ENCODE data around the gene FUT1.

- no peak for TF ChIP-seq ZNF281 (CRISPR knock-in tag; IDR thresholded peaks at IDR 0.05)
- no peak for TF ChIP-seq CTCF (IDR thresholded peaks at IDR 0.05)
- no peak for TF ChIP-seq SP1 (CRISPR knock-in tag; conservative IDR thresholded peaks at IDR 0.05)
- TF ChIP-seq MLX (CRISPR knock-in tag; IDR thresholded peaks at IDR 0.05), result no peak
- no peak for TF ChIP-seq ATF3 (CRISPR knock-in tag; conservative IDR thresholded peaks at IDR 0.05)
- no peak for TF ChIP-seq CREM (CRISPR knock-in tag; IDR thresholded peaks at IDR 0.05)
Measured at GRCh38 chr19:48698046-48698445, 54.4 kb downstream of the FUT1 start.
